ENCODE results near the gene ZNF224. TPM values are rescaled to one million over a fixed set of nuclear protein-coding genes. Genes with fewer than 3 reads are reported as not detected.
A peak's percentile ranks its signal among the peaks of the same experiment; 100 is the strongest.

Gene ZNF224
- total and polyA plus RNA-seq, 2 of the 13 experiments (the other 11 are each of a cell fraction or from before 2014, with no cell fraction given), result 13.0 to 16.1 TPM

DNA sequence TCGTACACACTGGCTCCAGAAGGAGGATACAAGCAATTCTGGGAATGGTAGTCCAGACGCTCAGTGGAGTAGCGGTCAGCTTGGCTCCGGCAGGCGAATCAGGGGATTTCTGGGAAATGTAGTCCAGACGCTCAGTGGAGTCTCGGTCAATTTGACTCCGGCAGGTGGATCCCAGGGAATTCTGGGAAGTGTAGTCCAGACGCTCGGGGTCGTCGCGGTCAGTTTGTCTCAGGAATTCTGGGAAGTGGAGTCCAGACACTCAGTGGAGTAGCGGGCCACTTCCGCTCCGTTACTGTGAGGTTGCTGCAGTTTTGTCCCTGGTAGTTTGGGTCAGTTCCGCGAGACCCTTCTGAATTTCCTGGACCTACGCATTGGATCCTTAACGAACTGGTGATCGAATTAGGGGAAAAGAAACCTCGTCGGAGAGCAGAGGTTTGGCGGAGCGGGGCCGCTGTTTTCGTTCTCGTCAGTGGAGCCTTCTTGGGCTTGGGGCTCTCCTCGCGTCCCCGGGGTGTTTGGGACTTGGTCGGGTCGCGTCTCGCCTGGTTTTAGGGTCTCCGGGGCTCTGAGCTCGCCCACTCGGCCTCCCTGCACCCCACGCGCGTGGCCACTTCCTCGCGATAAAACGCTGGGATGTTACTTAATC is 19.1 kb downstream of the ZNF224 start, which contains the start of gene ZNF225 (continued):
- TF ChIP-seq, protein P1, sequence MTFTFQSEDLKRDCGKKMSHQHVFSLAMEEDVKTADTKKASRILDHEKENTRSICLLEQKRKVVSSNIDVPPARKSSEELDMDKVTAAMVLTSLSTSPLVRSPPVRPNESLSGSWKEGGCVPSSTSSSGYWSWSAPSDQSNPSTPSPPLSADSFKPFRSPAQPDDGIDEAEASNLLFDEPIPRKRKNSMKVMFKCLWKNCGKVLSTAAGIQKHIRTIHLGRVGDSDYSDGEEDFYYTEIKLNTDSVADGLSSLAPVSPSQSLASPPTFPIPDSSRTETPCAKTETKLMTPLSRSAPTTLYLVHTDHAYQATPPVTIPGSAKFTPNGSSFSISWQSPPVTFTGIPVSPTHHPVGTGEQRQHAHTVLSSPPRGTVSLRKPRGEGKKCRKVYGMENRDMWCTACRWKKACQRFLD (CRISPR knock-in tag; IDR thresholded peaks at IDR 0.05; ENCODE audit: borderline replicate concordance), result no peak
- TF ChIP-seq, protein P2, sequence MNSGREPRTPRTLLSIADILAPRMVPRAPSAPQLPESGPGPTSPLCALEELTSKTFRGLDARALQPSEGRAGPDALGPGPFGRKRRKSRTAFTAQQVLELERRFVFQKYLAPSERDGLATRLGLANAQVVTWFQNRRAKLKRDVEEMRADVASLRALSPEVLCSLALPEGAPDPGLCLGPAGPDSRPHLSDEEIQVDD (CRISPR knock-in tag; IDR thresholded peaks at IDR 0.05; ENCODE audit: borderline replicate concordance), result no peak
- TF ChIP-seq ZFP36 (IDR thresholded peaks at IDR 0.05; ENCODE audit: borderline replicate concordance, low read depth, low read length, partially characterized antibody), result no peak
- TF ChIP-seq HNRNPK (IDR thresholded peaks at IDR 0.05; ENCODE audit: low read depth, low read length, poor library complexity, severe bottlenecking), result no peak
- TF ChIP-seq MIER2 (CRISPR knock-in tag; IDR thresholded peaks at IDR 0.05), result no peak
- TF ChIP-seq, protein P3, sequence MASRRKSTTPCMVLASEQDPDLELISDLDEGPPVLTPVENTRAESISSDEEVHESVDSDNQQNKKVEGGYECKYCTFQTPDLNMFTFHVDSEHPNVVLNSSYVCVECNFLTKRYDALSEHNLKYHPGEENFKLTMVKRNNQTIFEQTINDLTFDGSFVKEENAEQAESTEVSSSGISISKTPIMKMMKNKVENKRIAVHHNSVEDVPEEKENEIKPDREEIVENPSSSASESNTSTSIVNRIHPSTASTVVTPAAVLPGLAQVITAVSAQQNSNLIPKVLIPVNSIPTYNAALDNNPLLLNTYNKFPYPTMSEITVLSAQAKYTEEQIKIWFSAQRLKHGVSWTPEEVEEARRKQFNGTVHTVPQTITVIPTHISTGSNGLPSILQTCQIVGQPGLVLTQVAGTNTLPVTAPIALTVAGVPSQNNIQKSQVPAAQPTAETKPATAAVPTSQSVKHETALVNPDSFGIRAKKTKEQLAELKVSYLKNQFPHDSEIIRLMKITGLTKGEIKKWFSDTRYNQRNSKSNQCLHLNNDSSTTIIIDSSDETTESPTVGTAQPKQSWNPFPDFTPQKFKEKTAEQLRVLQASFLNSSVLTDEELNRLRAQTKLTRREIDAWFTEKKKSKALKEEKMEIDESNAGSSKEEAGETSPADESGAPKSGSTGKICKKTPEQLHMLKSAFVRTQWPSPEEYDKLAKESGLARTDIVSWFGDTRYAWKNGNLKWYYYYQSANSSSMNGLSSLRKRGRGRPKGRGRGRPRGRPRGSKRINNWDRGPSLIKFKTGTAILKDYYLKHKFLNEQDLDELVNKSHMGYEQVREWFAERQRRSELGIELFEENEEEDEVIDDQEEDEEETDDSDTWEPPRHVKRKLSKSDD (CRISPR knock-in tag; IDR thresholded peaks at IDR 0.05; ENCODE audit: low read depth), result no peak
- TF ChIP-seq TEAD2 (CRISPR knock-in tag; IDR thresholded peaks at IDR 0.05), result no peak
- peak; percentile 65 for TF ChIP-seq KMT2A (CRISPR knock-in tag; IDR thresholded peaks at IDR 0.05)
- TF ChIP-seq ZNF670 (CRISPR knock-in tag; IDR thresholded peaks at IDR 0.05; ENCODE audit: borderline replicate concordance), result no peak
- TF ChIP-seq ZNF326 (CRISPR knock-in tag; IDR thresholded peaks at IDR 0.05; ENCODE audit: borderline replicate concordance), result no peak
- TF ChIP-seq ZNF234 (CRISPR knock-in tag; conservative IDR thresholded peaks at IDR 0.05), result no peak
- TF ChIP-seq ZNF484 (CRISPR knock-in tag; IDR thresholded peaks at IDR 0.05; ENCODE audit: borderline replicate concordance, low read depth), result no peak
- TF ChIP-seq, protein P4, sequence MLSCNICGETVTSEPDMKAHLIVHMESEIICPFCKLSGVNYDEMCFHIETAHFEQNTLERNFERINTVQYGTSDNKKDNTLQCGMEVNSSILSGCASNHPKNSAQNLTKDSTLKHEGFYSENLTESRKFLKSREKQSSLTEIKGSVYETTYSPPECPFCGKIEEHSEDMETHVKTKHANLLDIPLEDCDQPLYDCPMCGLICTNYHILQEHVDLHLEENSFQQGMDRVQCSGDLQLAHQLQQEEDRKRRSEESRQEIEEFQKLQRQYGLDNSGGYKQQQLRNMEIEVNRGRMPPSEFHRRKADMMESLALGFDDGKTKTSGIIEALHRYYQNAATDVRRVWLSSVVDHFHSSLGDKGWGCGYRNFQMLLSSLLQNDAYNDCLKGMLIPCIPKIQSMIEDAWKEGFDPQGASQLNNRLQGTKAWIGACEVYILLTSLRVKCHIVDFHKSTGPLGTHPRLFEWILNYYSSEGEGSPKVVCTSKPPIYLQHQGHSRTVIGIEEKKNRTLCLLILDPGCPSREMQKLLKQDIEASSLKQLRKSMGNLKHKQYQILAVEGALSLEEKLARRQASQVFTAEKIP (CRISPR knock-in tag; IDR thresholded peaks at IDR 0.05; ENCODE audit: borderline replicate concordance), result no peak
- TF ChIP-seq HDAC1 (CRISPR knock-in tag; IDR thresholded peaks at IDR 0.05), result peak; percentile 62
- TF ChIP-seq, protein P5, sequence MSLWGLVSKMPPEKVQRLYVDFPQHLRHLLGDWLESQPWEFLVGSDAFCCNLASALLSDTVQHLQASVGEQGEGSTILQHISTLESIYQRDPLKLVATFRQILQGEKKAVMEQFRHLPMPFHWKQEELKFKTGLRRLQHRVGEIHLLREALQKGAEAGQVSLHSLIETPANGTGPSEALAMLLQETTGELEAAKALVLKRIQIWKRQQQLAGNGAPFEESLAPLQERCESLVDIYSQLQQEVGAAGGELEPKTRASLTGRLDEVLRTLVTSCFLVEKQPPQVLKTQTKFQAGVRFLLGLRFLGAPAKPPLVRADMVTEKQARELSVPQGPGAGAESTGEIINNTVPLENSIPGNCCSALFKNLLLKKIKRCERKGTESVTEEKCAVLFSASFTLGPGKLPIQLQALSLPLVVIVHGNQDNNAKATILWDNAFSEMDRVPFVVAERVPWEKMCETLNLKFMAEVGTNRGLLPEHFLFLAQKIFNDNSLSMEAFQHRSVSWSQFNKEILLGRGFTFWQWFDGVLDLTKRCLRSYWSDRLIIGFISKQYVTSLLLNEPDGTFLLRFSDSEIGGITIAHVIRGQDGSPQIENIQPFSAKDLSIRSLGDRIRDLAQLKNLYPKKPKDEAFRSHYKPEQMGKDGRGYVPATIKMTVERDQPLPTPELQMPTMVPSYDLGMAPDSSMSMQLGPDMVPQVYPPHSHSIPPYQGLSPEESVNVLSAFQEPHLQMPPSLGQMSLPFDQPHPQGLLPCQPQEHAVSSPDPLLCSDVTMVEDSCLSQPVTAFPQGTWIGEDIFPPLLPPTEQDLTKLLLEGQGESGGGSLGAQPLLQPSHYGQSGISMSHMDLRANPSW (CRISPR knock-in tag; IDR thresholded peaks at IDR 0.05; ENCODE audit: borderline replicate concordance), result peak; percentile 92
- peak; percentile 96 for TF ChIP-seq ELF1 (CRISPR knock-in tag; IDR thresholded peaks at IDR 0.05)
- TF ChIP-seq, protein P6, sequence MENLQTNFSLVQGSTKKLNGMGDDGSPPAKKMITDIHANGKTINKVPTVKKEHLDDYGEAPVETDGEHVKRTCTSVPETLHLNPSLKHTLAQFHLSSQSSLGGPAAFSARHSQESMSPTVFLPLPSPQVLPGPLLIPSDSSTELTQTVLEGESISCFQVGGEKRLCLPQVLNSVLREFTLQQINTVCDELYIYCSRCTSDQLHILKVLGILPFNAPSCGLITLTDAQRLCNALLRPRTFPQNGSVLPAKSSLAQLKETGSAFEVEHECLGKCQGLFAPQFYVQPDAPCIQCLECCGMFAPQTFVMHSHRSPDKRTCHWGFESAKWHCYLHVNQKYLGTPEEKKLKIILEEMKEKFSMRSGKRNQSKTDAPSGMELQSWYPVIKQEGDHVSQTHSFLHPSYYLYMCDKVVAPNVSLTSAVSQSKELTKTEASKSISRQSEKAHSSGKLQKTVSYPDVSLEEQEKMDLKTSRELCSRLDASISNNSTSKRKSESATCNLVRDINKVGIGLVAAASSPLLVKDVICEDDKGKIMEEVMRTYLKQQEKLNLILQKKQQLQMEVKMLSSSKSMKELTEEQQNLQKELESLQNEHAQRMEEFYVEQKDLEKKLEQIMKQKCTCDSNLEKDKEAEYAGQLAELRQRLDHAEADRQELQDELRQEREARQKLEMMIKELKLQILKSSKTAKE (CRISPR knock-in tag; IDR thresholded peaks at IDR 0.05; ENCODE audit: borderline replicate concordance), result no peak

All from HepG2 (cell line).